A549 (cell line): Measurements from ENCODE around the gene CUX1. TPM values are rescaled to one million over a fixed set of nuclear protein-coding genes. Genes with fewer than 3 reads are reported as not detected.

Experiments used
- ATAC-seq, 2 experiments: fragments of 200-7000 bp in 1 of 2; fragments of >200 bp in 1 of 2; cut with Nextera tagmentation in 1 of 2; cut with Tn5 transposase in 1 of 2; 3 replicates each; pipeline versions ENCODE4 v1.8.0 to v1.9.1; 2018 to 2020; ENCODE audit warnings: mild to moderate bottlenecking in 1 of 2, moderate library complexity in 1 of 2
- CTCF ChIA-PET: fragments of 300-600 bp; sonication (Branson Sonifier 250); formaldehyde crosslinking; extraction: SDS; loops from one replicate; lab custom pipeline; 2021; ENCODE audit warnings: antibody characterized with exemption, inconsistent platforms; lab: Yijun Ruan, JAX
- POLR2A ChIA-PET: fragments of 350-600 bp; formaldehyde crosslinking; extraction: SDS; loops from one replicate; lab custom pipeline; 2021; ENCODE audit warnings: antibody characterized with exemption, inconsistent platforms; lab: Yijun Ruan, JAX
- DNase-seq, 2 experiments: peaks; one replicate each; pipeline versions ENCODE4 v3.0.0 to v3.0.0-alpha.2; 2011 to 2016; ENCODE audit warnings: low read depth in 1 of 2, low spot score in 1 of 2
- FAIRE-seq: peaks from 2 replicates; lab custom pipeline; 2011; peaks lifted over from hg19 to GRCh38; lab: Jason Lieb, UNC
- H3K27ac ChIP-seq, 2 experiments: fragments of >200 bp; sonication (Bioruptor Twin); formaldehyde crosslinking; 3 replicates each; pipeline ENCODE4 v1.5.1; 2016 to 2017
- H3K4me1 ChIP-seq: fragments of >200 bp; sonication (Bioruptor Twin); formaldehyde crosslinking; 3 replicates; pipeline ENCODE4 v1.6.1; 2016
- H3K4me2 ChIP-seq: fragments of >200 bp; sonication (Bioruptor Twin); formaldehyde crosslinking; 3 replicates; pipeline ENCODE4 v1.6.1; 2016
- H3K4me3 ChIP-seq: fragments of >200 bp; sonication (Bioruptor Twin); formaldehyde crosslinking; 3 replicates; pipeline ENCODE4 v1.5.1; 2016
- H3K9me3 ChIP-seq: fragments of >200 bp; sonication (Bioruptor Twin); formaldehyde crosslinking; 3 replicates; pipeline ENCODE4 v1.6.1; 2016
- BHLHE40 ChIP-seq: IDR thresholded peaks from 2 replicates; pipeline ENCODE4 v1.6.1; 2012; ENCODE audit warnings: low read depth, low read length, inconsistent platforms
- CBX2 ChIP-seq: fragments of 200-600 bp; sonication (generic); IDR thresholded peaks from 2 replicates; pipeline ENCODE4 v1.6.1; 2016; ENCODE audit warnings: low read depth, mild to moderate bottlenecking, borderline replicate concordance
- EHF ChIP-seq: fragments of 250-450 bp; sonication (Bioruptor Pico); IDR thresholded peaks from 2 replicates; pipeline ENCODE4 v1.5.0; 2020; ENCODE audit warnings: mild to moderate bottlenecking
- EHMT2 ChIP-seq: fragments of 200-600 bp; sonication (generic); IDR thresholded peaks from 2 replicates; pipeline ENCODE4 v1.6.1; 2016; ENCODE audit warnings: antibody characterized with exemption, low read depth, mild to moderate bottlenecking, moderate library complexity
- ELK1 ChIP-seq: fragments of 150-350 bp; IDR thresholded peaks from 2 replicates; pipeline ENCODE4 v1.6.1; 2014; ENCODE audit warnings: low read depth, mild to moderate bottlenecking, low read length
- EP300 ChIP-seq, 2 experiments: fragments of >200 bp; sonication (Bioruptor Twin); formaldehyde crosslinking; IDR thresholded peaks; 2 replicates in 1 of 2; 3 replicates in 1 of 2; pipeline ENCODE4 v1.6.1; 2016 to 2017
- ESRRA ChIP-seq: fragments of 150-350 bp; IDR thresholded peaks from 2 replicates; pipeline ENCODE4 v1.6.1; 2014; ENCODE audit warnings: mild to moderate bottlenecking, low read length, borderline replicate concordance
- FOSB ChIP-seq: fragments of 250-450 bp; sonication (Bioruptor Pico); IDR thresholded peaks from 2 replicates; pipeline ENCODE4 v1.5.0; 2020; ENCODE audit warnings: mild to moderate bottlenecking, moderate library complexity
- FOSL2 ChIP-seq, 2 experiments: fragments of 450-650 bp in 1 of 2; fragments of >200 bp in 1 of 2; sonication (Bioruptor Twin) in 1 of 2; formaldehyde crosslinking; IDR thresholded peaks; 2 replicates each; pipeline versions ENCODE4 v1.5.0 to v1.6.1; 2016 to 2020; ENCODE audit warnings: mild to moderate bottlenecking in 1 of 2, moderate library complexity in 1 of 2
- HOXA7 ChIP-seq: fragments of 250-450 bp; sonication (Bioruptor Pico); IDR thresholded peaks from 2 replicates; pipeline ENCODE4 v1.5.0; 2020; ENCODE audit warnings: mild to moderate bottlenecking, moderate library complexity
- HOXB13 ChIP-seq: fragments of 250-450 bp; sonication (Bioruptor Pico); IDR thresholded peaks from 2 replicates; pipeline ENCODE4 v1.5.0; 2020; ENCODE audit warnings: low read depth, mild to moderate bottlenecking, moderate library complexity
- HOXB5 ChIP-seq: fragments of 250-450 bp; sonication (Bioruptor Pico); IDR thresholded peaks from 2 replicates; pipeline ENCODE4 v1.5.0; 2020; ENCODE audit warnings: mild to moderate bottlenecking, moderate library complexity
- KDM1A ChIP-seq: fragments of 200-600 bp; sonication (generic); IDR thresholded peaks from 2 replicates; pipeline ENCODE4 v1.6.1; 2016; ENCODE audit warnings: low read depth, mild to moderate bottlenecking
- MAZ ChIP-seq: fragments of 150-350 bp; IDR thresholded peaks from 2 replicates; pipeline ENCODE4 v1.6.1; 2014; ENCODE audit warnings: antibody characterized with exemption, low read depth, low read length, borderline replicate concordance
- NR3C1 ChIP-seq: fragments of >200 bp; sonication (Bioruptor Twin); formaldehyde crosslinking; IDR thresholded peaks from 3 replicates; pipeline ENCODE4 v1.6.1; 2017
- POLR2AphosphoS2 ChIP-seq: conservative IDR thresholded peaks from 2 replicates; pipeline ENCODE4 v1.6.1; 2012; ENCODE audit warnings: low read length, improper control_type of control experiment, inconsistent platforms
- RARB ChIP-seq: fragments of 250-450 bp; sonication (Bioruptor Pico); IDR thresholded peaks from 2 replicates; pipeline ENCODE4 v1.8.0; 2021; ENCODE audit warnings: mild to moderate bottlenecking, moderate library complexity
- RFX5 ChIP-seq: fragments of 450-650 bp; IDR thresholded peaks from 2 replicates; pipeline ENCODE4 v1.7.1; 2014; ENCODE audit warnings: antibody characterized with exemption, mild to moderate bottlenecking, moderate library complexity
- RNF2 ChIP-seq: fragments of 200-600 bp; sonication (generic); IDR thresholded peaks from 2 replicates; pipeline ENCODE4 v1.6.1; 2016; ENCODE audit warnings: low read depth, mild to moderate bottlenecking, antibody characterized with exemption, moderate library complexity, borderline replicate concordance
- SMC3 ChIP-seq: fragments of >200 bp; sonication (Bioruptor Twin); formaldehyde crosslinking; IDR thresholded peaks from 3 replicates; pipeline ENCODE4 v1.6.1; 2018; ENCODE audit warnings: inconsistent platforms
- TP53 ChIP-seq: fragments of 250-450 bp; sonication (Bioruptor Pico); IDR thresholded peaks from 2 replicates; pipeline ENCODE4 v1.5.0; 2021; ENCODE audit warnings: mild to moderate bottlenecking, moderate library complexity
- ZFP36 ChIP-seq: fragments of 450-650 bp; IDR thresholded peaks from 2 replicates; pipeline ENCODE4 v1.6.1; 2014; ENCODE audit warnings: borderline replicate concordance; ENCODE audit not compliant: partially characterized antibody
- ZNF302 ChIP-seq: fragments of 250-450 bp; sonication (Bioruptor Pico); IDR thresholded peaks from 2 replicates; pipeline ENCODE4 v1.9.0; 2021; ENCODE audit warnings: inconsistent platforms, mild to moderate bottlenecking, moderate library complexity
- WGBS: methylation state at CpG from one replicate; pipeline ENCODE4 v1.1.6; 2017; ENCODE audit errors: missing lambda C conversion rate; 5-methylcytosine and 5-hydroxymethylcytosine counted together
- polyA plus RNA-seq, 4 experiments: library from polyadenylated mRNA; depleted of rRNA in 3 of 4; stranded (reverse); fragments of >200 nt; fragmentation: RNase III in 1 of 4; extraction: RNeasy Plus Mini Kit Qiagen cat#74134 plus additional on column Dnase treatment in 1 of 4; gene quantifications; 2 replicates in 3 of 4; 3 replicates in 1 of 4; pipeline ENCODE4 v1.2.3, GENCODE V29; 2011 to 2017
- TF ChIP-seq, protein P1 (sequence below): fragments of >200 bp; sonication (Bioruptor Twin); formaldehyde crosslinking; IDR thresholded peaks from 2 replicates; pipeline ENCODE4 v1.6.1; 2016
- TF ChIP-seq, protein P2 (sequence below): IDR thresholded peaks from 2 replicates; pipeline ENCODE4 v1.6.1; 2012
- TF ChIP-seq, protein P3 (sequence below): fragments of >200 bp; sonication (Bioruptor Twin); formaldehyde crosslinking; IDR thresholded peaks from 3 replicates; pipeline ENCODE4 v1.6.1; 2016
- TF ChIP-seq, protein P4 (sequence below): IDR thresholded peaks from 2 replicates; pipeline ENCODE4 v1.6.1; 2012; ENCODE audit warnings: low read depth, borderline replicate concordance

CUX1 gene
- polyA plus RNA-seq, 2 of the 4 experiments (the other 2 are of a cell fraction), result 32.7 to 33.4 TPM

DNA sequence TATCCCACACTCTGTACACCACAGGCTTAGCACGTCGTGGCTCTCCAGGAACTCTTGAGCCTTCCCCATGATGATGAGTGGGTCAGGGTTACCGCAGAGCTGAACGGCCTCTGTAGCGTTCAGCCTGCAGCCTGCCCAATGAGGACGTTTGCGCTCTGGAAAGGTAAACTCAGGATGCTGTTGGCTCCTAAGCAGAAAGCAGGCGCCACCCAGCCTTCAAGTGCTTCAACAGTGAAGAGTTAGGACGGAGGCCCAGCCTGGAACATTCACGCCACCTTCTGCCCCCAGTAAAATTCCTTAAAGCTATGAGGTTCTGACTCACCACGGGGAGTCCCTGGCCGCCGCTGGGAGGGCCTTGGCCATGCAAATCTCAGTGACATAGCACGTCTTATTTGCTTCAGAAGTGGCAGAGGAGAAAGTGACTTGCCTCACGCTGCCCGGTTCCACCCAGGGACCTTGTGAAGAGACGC is 307.7 kb downstream of the CUX1 start (continued):
- TF ChIP-seq POLR2AphosphoS2 (no peak), ESRRA (no peak), BHLHE40 (no peak), HOXA7 (CRISPR knock-in tag) (no peak), NR3C1 (no peak), SMC3 (peak; percentile 77), TP53 (CRISPR knock-in tag) (no peak), RFX5 (no peak; the same call in 1 of the 2 replicates), CBX2 (no peak), RNF2 (no peak), KDM1A (no peak), ZFP36 (no peak), MAZ (0 out of 2 replicates have a peak, but pooled peaks have one; percentile 39), HOXB5 (CRISPR knock-in tag) (no peak), EHMT2 (no peak), RARB (CRISPR knock-in tag) (no peak), ELK1 (no peak), EP300 (IDR thresholded peaks at IDR 0.05) (peak in 1 of 2 experiments; percentile 40; a peak in 2 of 5 replicates), HOXB13 (no peak; the same call in 1 of the 2 replicates), FOSL2 (IDR thresholded peaks at IDR 0.05) (peak; percentile 26; the same call in 1 of the 2 replicates), FOSL2 (CRISPR knock-in tag; IDR thresholded peaks at IDR 0.05) (peak; percentile 90), FOSB (CRISPR knock-in tag) (no peak), ZNF302 (CRISPR knock-in tag) (no peak)
- TF ChIP-seq, protein P1, sequence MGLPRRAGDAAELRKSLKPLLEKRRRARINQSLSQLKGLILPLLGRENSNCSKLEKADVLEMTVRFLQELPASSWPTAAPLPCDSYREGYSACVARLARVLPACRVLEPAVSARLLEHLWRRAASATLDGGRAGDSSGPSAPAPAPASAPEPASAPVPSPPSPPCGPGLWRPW, result no peak
- TF ChIP-seq, protein P2, sequence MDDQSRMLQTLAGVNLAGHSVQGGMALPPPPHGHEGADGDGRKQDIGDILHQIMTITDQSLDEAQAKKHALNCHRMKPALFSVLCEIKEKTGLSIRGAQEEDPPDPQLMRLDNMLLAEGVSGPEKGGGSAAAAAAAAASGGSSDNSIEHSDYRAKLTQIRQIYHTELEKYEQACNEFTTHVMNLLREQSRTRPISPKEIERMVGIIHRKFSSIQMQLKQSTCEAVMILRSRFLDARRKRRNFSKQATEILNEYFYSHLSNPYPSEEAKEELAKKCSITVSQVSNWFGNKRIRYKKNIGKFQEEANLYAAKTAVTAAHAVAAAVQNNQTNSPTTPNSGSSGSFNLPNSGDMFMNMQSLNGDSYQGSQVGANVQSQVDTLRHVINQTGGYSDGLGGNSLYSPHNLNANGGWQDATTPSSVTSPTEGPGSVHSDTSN, result no peak
- TF ChIP-seq, protein P3, sequence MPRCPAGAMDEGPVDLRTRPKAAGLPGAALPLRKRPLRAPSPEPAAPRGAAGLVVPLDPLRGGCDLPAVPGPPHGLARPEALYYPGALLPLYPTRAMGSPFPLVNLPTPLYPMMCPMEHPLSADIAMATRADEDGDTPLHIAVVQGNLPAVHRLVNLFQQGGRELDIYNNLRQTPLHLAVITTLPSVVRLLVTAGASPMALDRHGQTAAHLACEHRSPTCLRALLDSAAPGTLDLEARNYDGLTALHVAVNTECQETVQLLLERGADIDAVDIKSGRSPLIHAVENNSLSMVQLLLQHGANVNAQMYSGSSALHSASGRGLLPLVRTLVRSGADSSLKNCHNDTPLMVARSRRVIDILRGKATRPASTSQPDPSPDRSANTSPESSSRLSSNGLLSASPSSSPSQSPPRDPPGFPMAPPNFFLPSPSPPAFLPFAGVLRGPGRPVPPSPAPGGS, result no peak
- TF ChIP-seq, protein P4, sequence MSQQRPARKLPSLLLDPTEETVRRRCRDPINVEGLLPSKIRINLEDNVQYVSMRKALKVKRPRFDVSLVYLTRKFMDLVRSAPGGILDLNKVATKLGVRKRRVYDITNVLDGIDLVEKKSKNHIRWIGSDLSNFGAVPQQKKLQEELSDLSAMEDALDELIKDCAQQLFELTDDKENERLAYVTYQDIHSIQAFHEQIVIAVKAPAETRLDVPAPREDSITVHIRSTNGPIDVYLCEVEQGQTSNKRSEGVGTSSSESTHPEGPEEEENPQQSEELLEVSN, result peak; percentile 79
- TF ChIP-seq, all 56 proteins: peak for 12

- no peak for ATAC-seq
- no peak overlapping the region for H3K4me3 ChIP-seq
- POLR2A ChIA-PET, result no interaction called here
- H3K4me1 ChIP-seq, result peaks cover 79% of the 10 kb centered on the region
- WGBS, result 67% methylated on average over 11 of the region's 11 CpGs
- FAIRE-seq, result no peak
- TF ChIP-seq EHF (CRISPR knock-in tag), result no peak
- TF ChIP-seq MAZ, result no peak
- TF ChIP-seq FOSL2 (IDR thresholded peaks at IDR 0.05), result no peak
- peak; percentile 53; the same call in 1 of the 2 replicates for TF ChIP-seq FOSL2 (CRISPR knock-in tag; IDR thresholded peaks at IDR 0.05)
- TF ChIP-seq, protein P4, result no peak
- TF ChIP-seq, protein P1, result no peak
- H3K27ac ChIP-seq, result peak overlapping the region; percentile 91 to 93
- no peaks in the 10 kb centered on the region for H3K9me3 ChIP-seq
- H3K4me2 ChIP-seq, result peak overlapping the region; percentile 13; the same call in 2 of the 3 replicates
- DNase-seq, result no peak
- CTCF ChIA-PET, result no interaction called here
Observed at GRCh38 chr7:102128303-102128702, 310.9 kb downstream of the CUX1 start.
